Measurements from ENCODE around the gene TANGO2. TPM values are rescaled to one million over a fixed set of nuclear protein-coding genes. Genes with fewer than 3 reads are reported as not detected.

The TANGO2 gene
- polyA plus RNA-seq, 4 donors: 9.4 to 14.4 (median 10.8) TPM

- no peak for DNase-seq (ENCODE audit: low read depth in 4 of 4, low spot score in 3 of 4)
These were observed 18.9 kb downstream of the TANGO2 start for GRCh38 chr22:20039683-20040325.

- DNase-seq (ENCODE audit: low read depth in 4 of 4, low spot score in 3 of 4): no peak
These were observed 19.7 kb downstream of the TANGO2 start for GRCh38 chr22:20040327-20041200.

- no peak for DNase-seq (ENCODE audit: low read depth in 4 of 4, low spot score in 3 of 4)
These were observed 22.4 kb downstream of the TANGO2 start for GRCh38 chr22:20043057-20043996.

- DNase-seq (ENCODE audit: low read depth in 4 of 4, low spot score in 3 of 4): no peak
These were observed 23.1 kb downstream of the TANGO2 start for GRCh38 chr22:20043997-20044342.

DNA sequence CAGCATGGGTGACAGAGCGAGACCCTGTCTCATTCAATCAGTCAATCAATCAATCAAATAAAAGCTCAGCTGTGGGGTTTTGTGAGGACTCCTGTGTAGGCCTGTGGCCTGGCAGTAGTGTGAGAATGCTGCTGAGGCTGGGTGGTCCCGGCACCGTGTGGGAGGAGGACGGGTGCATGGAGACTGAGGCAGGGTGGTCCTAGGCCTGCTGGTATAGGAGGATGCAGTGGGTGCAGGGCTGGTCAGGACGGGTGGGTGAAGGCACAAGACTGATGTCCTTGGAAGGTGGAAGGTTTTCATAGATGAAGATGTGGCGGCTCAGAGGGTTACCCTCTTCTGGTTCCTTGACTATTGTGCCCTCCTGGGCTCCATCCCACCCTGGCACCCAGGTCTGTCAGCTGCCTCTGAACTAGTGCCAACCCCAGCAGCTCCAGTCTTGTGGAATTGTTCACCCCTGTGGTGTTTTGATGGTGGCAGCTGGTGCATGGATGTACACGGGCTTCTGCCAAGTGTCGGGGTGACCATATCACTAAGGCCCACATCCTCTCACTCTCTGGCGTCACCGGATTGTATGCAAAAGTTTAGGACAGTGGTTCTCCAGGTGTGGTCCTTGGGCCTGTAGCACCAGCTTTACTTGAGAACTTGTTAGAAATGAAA lies 23.7 kb downstream of the TANGO2 start:
- no peak for DNase-seq (ENCODE audit: low read depth in 4 of 4, low spot score in 3 of 4)

- no peak for DNase-seq (ENCODE audit: low read depth in 4 of 4, low spot score in 3 of 4)
These were observed 25.8 kb downstream of the TANGO2 start for GRCh38 chr22:20046730-20047129.

GRCh38 chr22:20051927-20052308 lies 31.0 kb downstream of the TANGO2 start:
- DNase-seq (ENCODE audit: low read depth in 4 of 4, low spot score in 3 of 4): no peak

DNA sequence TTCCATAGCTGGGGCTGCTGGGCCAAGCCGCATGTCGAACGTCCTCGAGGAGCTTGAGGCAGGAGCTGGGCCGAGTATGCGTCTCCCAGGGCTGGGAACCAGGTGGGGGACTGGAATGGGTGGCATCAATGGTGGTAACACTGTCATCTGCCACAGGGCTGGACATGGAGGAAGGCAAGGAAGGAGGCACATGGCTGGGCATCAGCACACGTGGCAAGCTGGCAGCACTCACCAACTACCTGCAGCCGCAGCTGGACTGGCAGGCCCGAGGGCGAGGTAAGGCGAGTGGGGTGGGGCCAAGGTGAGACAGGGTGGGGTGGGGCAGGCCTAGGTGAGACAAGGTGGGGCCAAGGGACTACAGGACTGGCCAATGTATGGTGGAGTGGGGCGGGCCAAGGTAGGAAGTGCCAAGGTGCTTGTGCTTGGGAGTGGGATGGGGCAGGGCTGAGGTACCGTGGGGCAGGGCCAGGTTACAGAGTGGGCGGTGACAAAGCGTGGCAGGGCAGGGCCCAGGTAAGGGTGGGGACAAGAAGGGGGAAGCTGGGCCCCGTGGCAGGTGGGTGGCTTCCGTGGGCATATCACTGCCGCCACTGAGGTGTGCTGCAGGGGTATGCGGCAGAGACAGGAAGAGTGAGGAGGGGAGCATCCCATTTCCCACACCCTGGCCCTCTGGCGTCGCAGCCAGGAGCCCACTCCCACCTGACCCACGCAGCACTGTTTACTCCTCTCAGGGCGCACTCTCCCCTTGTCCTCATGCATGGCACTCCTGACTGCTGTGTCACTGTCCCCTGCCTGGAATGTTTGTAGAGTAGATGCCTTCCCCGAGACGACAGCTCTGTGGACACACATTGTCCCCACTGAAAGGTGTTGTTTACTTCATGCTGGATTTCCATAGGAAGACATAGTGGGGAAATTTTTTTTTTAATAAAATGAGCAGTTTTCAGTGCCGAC lies 31.7 kb downstream of the TANGO2 start:
- no peak for DNase-seq (ENCODE audit: low read depth in 4 of 4, low spot score in 3 of 4)

DNA sequence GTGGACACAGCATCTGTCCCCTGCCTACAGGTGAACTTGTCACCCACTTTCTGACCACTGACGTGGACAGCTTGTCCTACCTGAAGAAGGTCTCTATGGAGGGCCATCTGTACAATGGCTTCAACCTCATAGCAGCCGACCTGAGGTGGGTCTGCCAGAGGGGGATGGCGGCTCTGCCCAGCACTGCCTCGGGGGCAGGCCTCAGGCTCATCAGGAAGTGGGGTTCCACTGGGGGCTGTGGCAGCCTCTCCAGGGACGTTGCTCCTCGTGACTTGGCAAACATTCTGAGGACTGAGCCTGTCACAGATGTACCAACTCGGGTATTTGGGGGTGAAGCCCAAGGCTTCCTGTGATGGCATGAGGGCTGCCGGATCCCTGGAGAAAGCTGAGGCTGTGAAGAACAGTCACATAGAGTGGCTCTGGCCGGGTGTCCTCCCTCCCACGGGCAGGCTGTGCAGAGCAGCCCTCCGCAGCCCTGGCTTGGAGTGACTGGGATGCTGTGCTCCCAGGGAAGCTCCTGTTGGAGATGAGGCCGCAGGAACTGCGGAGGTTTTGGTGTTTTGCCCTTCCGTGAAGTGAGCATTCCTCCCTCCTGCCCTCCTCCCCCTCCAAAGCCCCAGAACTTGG lies 32.6 kb downstream of the TANGO2 start:
- no peak for DNase-seq (ENCODE audit: low read depth in 4 of 4, low spot score in 3 of 4)

DNA sequence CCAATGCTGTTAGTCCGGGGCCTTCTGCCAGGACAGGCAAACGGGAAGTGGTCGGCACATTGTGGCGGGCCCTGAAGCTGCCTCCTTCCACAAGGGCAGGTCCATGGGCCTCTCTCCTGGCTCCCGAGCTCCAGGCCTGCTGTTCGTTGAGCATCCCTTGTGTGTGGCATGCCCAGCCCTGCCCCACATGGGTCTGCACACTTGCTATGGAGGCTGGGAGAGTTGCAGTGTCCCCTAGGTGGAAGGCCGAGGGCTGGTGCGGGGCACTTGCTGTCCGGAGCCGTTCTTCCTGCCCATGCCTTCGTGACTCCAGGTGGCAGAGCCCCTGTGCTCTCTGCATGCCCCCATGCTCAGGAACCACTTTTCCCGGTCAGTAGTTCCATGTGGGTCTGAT lies 33.1 kb downstream of the TANGO2 start:
- no peak for DNase-seq (ENCODE audit: low read depth in 4 of 4, low spot score in 3 of 4)

- DNase-seq (ENCODE audit: low read depth in 4 of 4, low spot score in 3 of 4): no peak
These were observed 33.6 kb downstream of the TANGO2 start for GRCh38 chr22:20054485-20054884.

GRCh38 chr22:20055144-20055543 lies 34.2 kb downstream of the TANGO2 start:
- no peak for DNase-seq (ENCODE audit: low read depth in 4 of 4, low spot score in 3 of 4)

- DNase-seq (ENCODE audit: low read depth in 4 of 4, low spot score in 3 of 4): no peak
These were observed 34.7 kb downstream of the TANGO2 start for GRCh38 chr22:20055654-20056053.

GRCh38 chr22:20056161-20056560 lies 35.3 kb downstream of the TANGO2 start:
- DNase-seq (ENCODE audit: low read depth in 4 of 4, low spot score in 3 of 4): no peak

GRCh38 chr22:20056696-20057386 lies 35.9 kb downstream of the TANGO2 start:
- no peak for DNase-seq (ENCODE audit: low read depth in 4 of 4, low spot score in 3 of 4)

DNA sequence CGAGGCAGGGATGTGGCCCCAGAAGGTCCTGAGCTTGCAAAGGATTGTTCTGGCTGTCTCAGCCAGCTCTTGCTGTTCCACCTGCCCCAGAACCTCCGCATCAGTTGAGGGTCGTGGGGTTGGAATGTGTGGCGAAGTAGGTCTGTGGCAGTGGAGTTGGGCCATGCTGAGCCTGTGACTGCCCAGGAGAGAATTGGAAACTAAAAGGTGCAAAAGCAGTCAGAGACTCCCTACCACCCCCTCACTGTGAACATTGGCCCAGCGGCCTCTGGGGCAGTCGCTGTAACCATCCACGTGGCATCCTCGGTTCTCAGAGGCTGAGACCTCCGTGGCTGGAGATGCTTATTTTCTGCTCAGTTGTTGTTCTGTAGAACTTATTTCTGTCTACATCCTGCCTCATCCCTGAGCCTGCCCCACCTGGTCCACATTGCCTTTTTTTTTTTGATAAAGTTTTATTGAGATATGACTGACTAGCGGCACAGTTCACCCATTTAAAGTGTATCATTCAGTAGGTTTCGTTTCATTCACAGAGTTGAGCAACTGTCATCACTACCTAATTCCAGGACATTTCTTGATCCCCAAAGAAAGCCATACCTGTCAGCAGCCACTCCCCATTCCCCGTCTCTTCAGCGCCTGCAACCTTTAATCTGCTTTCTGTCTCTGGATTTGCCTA lies 36.8 kb downstream of the TANGO2 start:
- no peak for DNase-seq (ENCODE audit: low read depth in 4 of 4, low spot score in 3 of 4)

- no peak for DNase-seq (ENCODE audit: low read depth in 4 of 4, low spot score in 3 of 4)
These were observed 38.3 kb downstream of the TANGO2 start for GRCh38 chr22:20058989-20059770.

All from right renal pelvis (tissue), 4 donors.